PC-3 (cell line): ENCODE data around the gene TSPAN13.

Experiments used
- EZH2 ChIP-seq: fragments of 300-600 bp; sonication (generic); IDR thresholded peaks from one replicate; pipeline ENCODE4 v1.6.1; 2017; ENCODE audit warnings: antibody characterized with exemption, mild to moderate bottlenecking, low read length; ENCODE audit not compliant: unreplicated experiment
- EZH2phosphoT487 ChIP-seq: fragments of 300-600 bp; sonication (generic); IDR thresholded peaks from 2 replicates; pipeline ENCODE4 v1.6.1; 2018; ENCODE audit warnings: mild to moderate bottlenecking, antibody characterized with exemption, low read length, borderline replicate concordance
- TF ChIP-seq, protein P1 (sequence below): fragments of 300-600 bp; sonication (generic); conservative IDR thresholded peaks from 2 replicates; pipeline ENCODE4 v1.5.1; 2017; ENCODE audit warnings: antibody characterized with exemption, low read depth, mild to moderate bottlenecking, low read length

DNA sequence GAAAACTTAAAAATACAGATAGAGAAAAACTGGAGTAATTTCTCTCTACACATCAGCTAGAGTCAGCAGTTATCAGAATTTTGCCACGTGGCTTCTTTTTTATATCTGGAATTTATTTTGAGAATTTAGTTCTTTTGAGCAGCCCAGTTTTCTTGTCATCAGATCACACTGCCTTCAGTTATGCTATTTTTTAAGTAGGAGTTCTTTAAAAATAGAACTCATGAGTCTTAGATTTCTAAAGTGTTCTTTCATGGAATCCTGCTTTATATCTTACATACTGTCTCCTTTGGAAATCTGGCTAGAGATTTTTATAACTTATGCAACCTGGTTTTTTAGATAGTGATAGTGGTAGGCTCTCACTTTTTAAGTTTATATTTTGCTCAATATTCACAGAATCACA lies 27.0 kb downstream of the TSPAN13 start:
- TF ChIP-seq, protein P1, sequence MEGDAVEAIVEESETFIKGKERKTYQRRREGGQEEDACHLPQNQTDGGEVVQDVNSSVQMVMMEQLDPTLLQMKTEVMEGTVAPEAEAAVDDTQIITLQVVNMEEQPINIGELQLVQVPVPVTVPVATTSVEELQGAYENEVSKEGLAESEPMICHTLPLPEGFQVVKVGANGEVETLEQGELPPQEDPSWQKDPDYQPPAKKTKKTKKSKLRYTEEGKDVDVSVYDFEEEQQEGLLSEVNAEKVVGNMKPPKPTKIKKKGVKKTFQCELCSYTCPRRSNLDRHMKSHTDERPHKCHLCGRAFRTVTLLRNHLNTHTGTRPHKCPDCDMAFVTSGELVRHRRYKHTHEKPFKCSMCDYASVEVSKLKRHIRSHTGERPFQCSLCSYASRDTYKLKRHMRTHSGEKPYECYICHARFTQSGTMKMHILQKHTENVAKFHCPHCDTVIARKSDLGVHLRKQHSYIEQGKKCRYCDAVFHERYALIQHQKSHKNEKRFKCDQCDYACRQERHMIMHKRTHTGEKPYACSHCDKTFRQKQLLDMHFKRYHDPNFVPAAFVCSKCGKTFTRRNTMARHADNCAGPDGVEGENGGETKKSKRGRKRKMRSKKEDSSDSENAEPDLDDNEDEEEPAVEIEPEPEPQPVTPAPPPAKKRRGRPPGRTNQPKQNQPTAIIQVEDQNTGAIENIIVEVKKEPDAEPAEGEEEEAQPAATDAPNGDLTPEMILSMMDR, result no peak
- TF ChIP-seq EZH2 (no peak), EZH2phosphoT487 (no peak)
